Activated naive CD8-positive, alpha-beta T cell (primary cell): ENCODE measurements around the gene PALLD.
"Not testable (repeated sequence)": the region's sequence is repeated elsewhere in the genome, so short reads cannot be mapped to it uniquely, and the experiment has no call there.

ENCODE experiments used
- H3K27ac Mint-ChIP-seq: one replicate; pipeline ENCODE4 v1.8.0; 2021; ENCODE audit warnings: mixed read lengths
- H3K27me3 Mint-ChIP-seq: one replicate; pipeline ENCODE4 v1.8.0; 2021; ENCODE audit warnings: mixed read lengths
- H3K36me3 Mint-ChIP-seq: one replicate; pipeline ENCODE4 v1.8.0; 2021; ENCODE audit warnings: mixed read lengths
- H3K4me1 Mint-ChIP-seq: one replicate; pipeline ENCODE4 v1.8.0; 2021; ENCODE audit warnings: low read depth, mixed read lengths
- H3K4me3 Mint-ChIP-seq: one replicate; pipeline ENCODE4 v1.8.0; 2021; ENCODE audit warnings: mild to moderate bottlenecking, mixed read lengths
- H3K9me3 Mint-ChIP-seq: one replicate; pipeline ENCODE4 v1.8.0; 2021; ENCODE audit warnings: low read depth, mixed read lengths

Gene PALLD

GRCh38 chr4:168802222-168802621, 305.4 kb downstream of the PALLD start:
- Mint-ChIP-seq H3K27me3 (peaks cover 5% of the 10 kb centered on the region), H3K36me3 (no peaks in the 10 kb centered on the region), H3K27ac (no peak overlapping the region), H3K9me3 (no peaks in the 10 kb centered on the region), H3K4me1 (no peaks in the 10 kb centered on the region), H3K4me3 (no peak overlapping the region)

- not testable (repeated sequence) for H3K4me3 Mint-ChIP-seq, H3K4me1 Mint-ChIP-seq, H3K27ac Mint-ChIP-seq, H3K27me3 Mint-ChIP-seq, H3K36me3 Mint-ChIP-seq, H3K9me3 Mint-ChIP-seq
Observed at GRCh38 chr4:168803052-168803451, 306.2 kb downstream of the PALLD start.

GRCh38 chr4:168803732-168804131, 306.9 kb downstream of the PALLD start:
- Mint-ChIP-seq H3K36me3 (no peaks in the 10 kb centered on the region), H3K9me3 (no peaks in the 10 kb centered on the region), H3K27me3 (peaks cover 5% of the 10 kb centered on the region), H3K4me1 (no peaks in the 10 kb centered on the region), H3K27ac (no peak overlapping the region), H3K4me3 (no peak overlapping the region)

GRCh38 chr4:168804146-168804545, 307.3 kb downstream of the PALLD start:
- H3K9me3 Mint-ChIP-seq = no peaks in the 10 kb centered on the region
- peaks cover 5% of the 10 kb centered on the region for H3K27me3 Mint-ChIP-seq
- no peak overlapping the region for H3K27ac Mint-ChIP-seq
- H3K36me3 Mint-ChIP-seq = no peaks in the 10 kb centered on the region
- no peaks in the 10 kb centered on the region for H3K4me1 Mint-ChIP-seq
- no peak overlapping the region for H3K4me3 Mint-ChIP-seq

GRCh38 chr4:168805341-168805740, 308.5 kb downstream of the PALLD start:
- no peaks in the 10 kb centered on the region for H3K9me3 Mint-ChIP-seq
- peaks cover 8% of the 10 kb centered on the region for H3K27me3 Mint-ChIP-seq
- H3K36me3 Mint-ChIP-seq = no peaks in the 10 kb centered on the region
- no peak overlapping the region for H3K4me3 Mint-ChIP-seq
- no peak overlapping the region for H3K27ac Mint-ChIP-seq
- H3K4me1 Mint-ChIP-seq = no peaks in the 10 kb centered on the region

GRCh38 chr4:168806247-168806646, 309.4 kb downstream of the PALLD start:
- H3K27ac Mint-ChIP-seq, H3K4me3 Mint-ChIP-seq, H3K9me3 Mint-ChIP-seq, H3K27me3 Mint-ChIP-seq, H3K4me1 Mint-ChIP-seq, H3K36me3 Mint-ChIP-seq: not testable (repeated sequence)

- H3K27me3 Mint-ChIP-seq = peaks cover 13% of the 10 kb centered on the region
- H3K4me3 Mint-ChIP-seq = no peak overlapping the region
- no peak overlapping the region for H3K27ac Mint-ChIP-seq
- no peaks in the 10 kb centered on the region for H3K9me3 Mint-ChIP-seq
- H3K4me1 Mint-ChIP-seq = no peaks in the 10 kb centered on the region
- H3K36me3 Mint-ChIP-seq = no peaks in the 10 kb centered on the region
Observed at GRCh38 chr4:168811207-168811606, 314.4 kb downstream of the PALLD start.

DNA sequence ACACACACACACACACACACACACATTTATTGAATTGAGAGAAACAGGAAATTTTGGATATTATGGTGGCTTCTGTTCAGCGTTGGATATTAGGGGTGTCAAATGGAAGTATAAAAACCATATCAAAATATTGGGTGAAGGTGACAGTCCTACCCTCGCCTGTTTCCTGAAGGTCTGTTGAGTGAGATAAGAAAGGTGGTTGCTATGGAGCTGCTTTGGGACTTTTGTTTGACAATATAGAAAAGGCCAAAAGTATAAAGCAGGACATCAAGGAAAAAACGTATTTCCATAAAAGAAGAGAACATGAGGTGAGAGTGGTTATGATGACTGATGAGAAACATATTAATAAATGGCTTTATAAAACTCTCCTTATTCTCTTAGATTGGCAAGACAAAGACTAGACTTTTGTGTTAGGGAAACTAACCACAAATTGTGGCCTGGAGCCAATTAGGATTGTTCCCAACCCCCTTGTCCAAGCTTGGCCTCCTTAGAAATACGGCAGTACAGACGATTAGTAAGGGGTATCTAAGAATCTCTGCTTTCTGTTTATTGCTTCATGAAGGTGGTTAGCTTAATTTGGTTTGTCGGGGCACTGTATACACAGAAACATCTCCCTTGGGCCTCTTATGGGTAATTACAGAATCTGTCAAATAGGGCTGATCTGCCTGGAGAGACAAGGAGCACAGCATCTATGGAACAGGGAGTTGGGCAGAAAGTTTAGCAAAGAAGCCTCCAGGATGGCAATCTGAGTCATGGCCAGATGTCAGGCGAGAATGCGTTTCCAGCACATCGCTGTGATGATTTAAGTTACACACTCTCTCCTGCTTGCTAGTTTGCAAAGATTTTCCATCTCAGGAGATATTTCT, 315.2 kb downstream of the PALLD start:
- H3K36me3 Mint-ChIP-seq = no peaks in the 10 kb centered on the region
- H3K9me3 Mint-ChIP-seq = no peaks in the 10 kb centered on the region
- no peak overlapping the region for H3K27ac Mint-ChIP-seq
- H3K4me1 Mint-ChIP-seq = peaks cover 7% of the 10 kb centered on the region
- peaks cover 16% of the 10 kb centered on the region for H3K27me3 Mint-ChIP-seq
- no peak overlapping the region for H3K4me3 Mint-ChIP-seq

DNA sequence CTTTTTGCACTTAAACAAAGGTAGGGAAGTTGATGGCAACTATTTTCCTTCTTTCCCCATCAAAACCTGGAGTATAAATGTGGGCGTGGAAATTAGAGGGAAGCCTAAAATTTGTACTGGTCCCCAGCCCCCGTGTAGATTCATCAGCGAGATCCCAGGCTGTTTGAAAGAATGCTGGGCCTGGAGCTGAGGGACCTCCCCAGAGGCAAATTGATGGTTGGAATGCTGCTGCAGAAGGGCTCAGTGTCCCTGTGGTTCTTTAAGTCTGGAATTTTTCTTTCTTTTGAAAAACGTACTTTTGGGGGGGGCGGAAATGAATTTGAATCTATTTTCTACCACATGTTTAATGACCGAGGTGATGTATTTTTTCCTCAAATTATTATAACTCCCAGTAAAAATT, 316.0 kb downstream of the PALLD start:
- Mint-ChIP-seq H3K27ac (no peak overlapping the region), H3K4me1 (peaks cover 11% of the 10 kb centered on the region), H3K9me3 (no peaks in the 10 kb centered on the region), H3K27me3 (peaks cover 22% of the 10 kb centered on the region), H3K4me3 (no peak overlapping the region), H3K36me3 (no peaks in the 10 kb centered on the region)

- peaks cover 11% of the 10 kb centered on the region for H3K4me1 Mint-ChIP-seq
- peaks cover 24% of the 10 kb centered on the region for H3K27me3 Mint-ChIP-seq
- H3K27ac Mint-ChIP-seq = no peak overlapping the region
- H3K4me3 Mint-ChIP-seq = no peak overlapping the region
- H3K9me3 Mint-ChIP-seq = no peaks in the 10 kb centered on the region
- no peaks in the 10 kb centered on the region for H3K36me3 Mint-ChIP-seq
Observed at GRCh38 chr4:168813890-168814289, 317.0 kb downstream of the PALLD start.

- Mint-ChIP-seq H3K27ac (no peak overlapping the region), H3K27me3 (peaks cover 30% of the 10 kb centered on the region)
Observed at GRCh38 chr4:168815379-168816345, 318.8 kb downstream of the PALLD start.

DNA sequence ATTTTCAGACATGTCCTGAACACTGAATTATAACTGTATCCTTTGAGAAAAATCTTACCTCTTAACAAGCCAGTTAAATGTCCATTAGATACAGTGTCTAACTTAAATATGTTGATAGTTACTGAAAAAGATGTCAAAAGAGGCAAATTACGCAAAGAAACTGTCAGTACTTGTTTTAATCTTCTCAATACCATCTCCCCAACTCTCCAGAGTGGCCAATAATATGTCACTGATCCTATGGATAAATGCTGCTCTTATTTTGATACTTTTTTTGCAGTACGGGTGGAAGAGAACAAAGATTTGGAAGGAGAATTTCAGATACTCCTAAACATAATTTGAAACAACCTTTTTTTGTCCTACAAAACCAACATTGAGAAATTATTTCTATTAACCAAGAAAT, 320.5 kb downstream of the PALLD start:
- peaks cover 11% of the 10 kb centered on the region for H3K4me1 Mint-ChIP-seq
- H3K27me3 Mint-ChIP-seq = peaks cover 27% of the 10 kb centered on the region
- no peaks in the 10 kb centered on the region for H3K36me3 Mint-ChIP-seq
- no peak overlapping the region for H3K27ac Mint-ChIP-seq
- no peaks in the 10 kb centered on the region for H3K9me3 Mint-ChIP-seq
- H3K4me3 Mint-ChIP-seq = no peak overlapping the region

More at GRCh38 chr4:168815379-168816345, 318.8 kb downstream of the PALLD start:
- H3K9me3 Mint-ChIP-seq = no peaks in the 10 kb centered on the region
- H3K36me3 Mint-ChIP-seq = no peaks in the 10 kb centered on the region
- H3K4me3 Mint-ChIP-seq = no peak overlapping the region
- peaks cover 11% of the 10 kb centered on the region for H3K4me1 Mint-ChIP-seq

GRCh38 chr4:168822481-168822880, 325.6 kb downstream of the PALLD start:
- H3K27ac Mint-ChIP-seq = no peak overlapping the region
- peaks cover 13% of the 10 kb centered on the region for H3K27me3 Mint-ChIP-seq

GRCh38 chr4:168825975-168826374, 329.1 kb downstream of the PALLD start:
- Mint-ChIP-seq H3K27ac (no peak overlapping the region), H3K4me3 (no peak overlapping the region), H3K4me1 (no peaks in the 10 kb centered on the region), H3K9me3 (no peaks in the 10 kb centered on the region), H3K36me3 (no peaks in the 10 kb centered on the region), H3K27me3 (peaks cover 10% of the 10 kb centered on the region)

More at GRCh38 chr4:168822481-168822880, 325.6 kb downstream of the PALLD start:
- no peaks in the 10 kb centered on the region for H3K36me3 Mint-ChIP-seq
- H3K4me3 Mint-ChIP-seq = no peak overlapping the region
- H3K4me1 Mint-ChIP-seq = peaks cover under 1% of the 10 kb centered on the region
- H3K9me3 Mint-ChIP-seq = no peaks in the 10 kb centered on the region

DNA sequence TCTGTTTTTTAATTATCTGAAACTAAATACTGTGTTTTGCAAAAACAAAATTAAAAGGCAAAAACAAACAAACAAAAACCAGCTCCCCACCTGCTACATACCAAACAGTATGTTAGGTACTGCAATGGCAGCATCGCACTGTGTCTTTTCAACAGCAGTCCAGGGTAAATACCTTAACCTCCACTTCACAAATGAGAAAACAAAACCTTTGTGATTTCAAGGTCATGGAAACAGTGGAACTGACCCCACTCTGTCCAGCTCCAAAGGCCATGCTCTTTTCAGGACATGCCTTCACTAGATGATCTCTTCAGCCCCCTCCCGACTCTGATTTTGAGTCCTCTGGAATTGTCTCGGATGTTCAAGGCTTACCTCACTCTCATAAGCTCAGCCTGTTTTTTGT, 329.8 kb downstream of the PALLD start:
- H3K9me3 Mint-ChIP-seq = no peaks in the 10 kb centered on the region
- no peak overlapping the region for H3K4me3 Mint-ChIP-seq
- no peaks in the 10 kb centered on the region for H3K36me3 Mint-ChIP-seq
- H3K4me1 Mint-ChIP-seq = peaks cover 4% of the 10 kb centered on the region
- no peak overlapping the region for H3K27ac Mint-ChIP-seq
- H3K27me3 Mint-ChIP-seq = peaks cover 12% of the 10 kb centered on the region
